SK-N-SH (cell line): Measurements from ENCODE around the gene TSSC4. TPM values are rescaled to one million over a fixed set of nuclear protein-coding genes. Genes with fewer than 3 reads are reported as not detected.

Source experiments
- CTCF ChIA-PET: fragments of 300-600, 350-600 bp; formaldehyde crosslinking; extraction: SDS; loops from one replicate; lab custom pipeline; 2021; lab: Yijun Ruan, JAX
- POLR2A ChIA-PET: fragments of 350-600 bp; sonication (Branson Sonifier 250); formaldehyde crosslinking; extraction: SDS; loops from one replicate; lab custom pipeline; 2020; ENCODE audit warnings: antibody characterized with exemption, inconsistent platforms; lab: Yijun Ruan, JAX
- DNase-seq: peaks from one replicate; pipeline ENCODE4 v3.0.0; 2012
- H2AFZ ChIP-seq: fragments of 200-600 bp; sonication (generic); 2 replicates; pipeline ENCODE4 v1.8.1; 2016; ENCODE audit warnings: antibody characterized with exemption, mild to moderate bottlenecking, low read depth
- H3F3A ChIP-seq: fragments of 200-600 bp; sonication (generic); replicated peaks from 2 replicates; pipeline ENCODE3; 2016; ENCODE audit warnings: antibody characterized with exemption, mild to moderate bottlenecking; ENCODE audit not compliant: insufficient read depth
- H3K27ac ChIP-seq, 2 experiments: fragments of 200-500 bp in 1 of 2; fragments of 200-600 bp in 1 of 2; sonication (Bioruptor generic) in 1 of 2; sonication (generic), shearing (Covaris generic) in 1 of 2; 2 replicates each; pipeline versions ENCODE4 v1.5.1 to v1.6.1; 2014 to 2016; ENCODE audit warnings: low read depth in 2 of 2, inconsistent platforms in 1 of 2, low read length in 1 of 2, mild to moderate bottlenecking in 1 of 2, mixed read lengths in 1 of 2
- H3K27me3 ChIP-seq: fragments of 200-600 bp; sonication (generic), shearing (Covaris generic); 2 replicates; pipeline ENCODE4 v1.6.1; 2016; ENCODE audit warnings: mixed run types; ENCODE audit not compliant: insufficient read depth
- H3K36me3 ChIP-seq, 2 experiments: fragments of 200-500 bp in 1 of 2; fragments of 200-600 bp in 1 of 2; sonication (Bioruptor generic) in 1 of 2; sonication (generic) in 1 of 2; replicated peaks in 1 of 2; 2 replicates each; pipeline versions ENCODE3 to v1.5.1; 2014 to 2016; ENCODE audit warnings: low read length in 1 of 2, mild to moderate bottlenecking in 1 of 2; ENCODE audit not compliant: insufficient read depth in 2 of 2, control insufficient read depth in 1 of 2
- H3K4me1 ChIP-seq, 2 experiments: fragments of 200-500 bp in 1 of 2; fragments of 200-600 bp in 1 of 2; sonication (Bioruptor generic) in 1 of 2; sonication (generic), shearing (Covaris generic) in 1 of 2; 2 replicates each; pipeline versions ENCODE4 v1.5.1 to v1.6.1; 2014 to 2016; ENCODE audit warnings: low read depth in 1 of 2, low read length in 1 of 2, mixed run types in 1 of 2; ENCODE audit not compliant: insufficient read depth in 2 of 2, control insufficient read depth in 1 of 2
- H3K4me2 ChIP-seq: fragments of 200-600 bp; sonication (generic), shearing (Covaris generic); 2 replicates; pipeline ENCODE4 v1.6.1; 2017; ENCODE audit warnings: mixed run types
- H3K4me3 ChIP-seq, 2 experiments: fragments of 200-500 bp in 1 of 2; fragments of 200-600 bp in 1 of 2; sonication (Bioruptor generic) in 1 of 2; sonication (generic), shearing (Covaris generic) in 1 of 2; 2 replicates each; pipeline versions ENCODE4 v1.5.1 to v1.8.1; 2014 to 2016; ENCODE audit warnings: low read depth in 2 of 2, inconsistent platforms in 1 of 2, low read length in 1 of 2, mild to moderate bottlenecking in 1 of 2, mixed read lengths in 1 of 2, moderate library complexity in 1 of 2
- H3K79me2 ChIP-seq: fragments of 200-600 bp; sonication (generic); 2 replicates; pipeline ENCODE4 v1.8.1; 2017; ENCODE audit warnings: mild to moderate bottlenecking; ENCODE audit not compliant: insufficient read depth
- H3K9ac ChIP-seq: fragments of 200-600 bp; sonication (generic); 2 replicates; pipeline ENCODE4 v1.6.1; 2017; ENCODE audit warnings: mixed run types
- H3K9me2 ChIP-seq: fragments of 200-600 bp; sonication (generic); 2 replicates; pipeline ENCODE4 v1.6.1; 2017; ENCODE audit warnings: mixed run types
- H3K9me3 ChIP-seq: fragments of 200-600 bp; sonication (generic); 2 replicates; pipeline ENCODE4 v1.6.1; 2017; ENCODE audit warnings: mixed run types, mild to moderate bottlenecking, moderate library complexity
- H4K20me1 ChIP-seq: fragments of 200-600 bp; sonication (generic); 2 replicates; pipeline ENCODE4 v1.6.1; 2017; ENCODE audit warnings: mild to moderate bottlenecking, mixed run types; ENCODE audit not compliant: insufficient read depth
- CHD2 ChIP-seq: fragments of 150-350 bp; IDR thresholded peaks from 2 replicates; pipeline ENCODE4 v1.6.1; 2018; ENCODE audit warnings: low read length; ENCODE audit not compliant: partially characterized antibody
- EP300 ChIP-seq, 2 experiments: IDR thresholded peaks; 2 replicates each; pipeline versions ENCODE4 v1.4.0 to v1.6.1; 2012; ENCODE audit warnings: borderline replicate concordance in 1 of 2, low read depth in 1 of 2, low read length in 1 of 2
- EZH2phosphoT487 ChIP-seq: fragments of 200-600 bp; sonication (generic); IDR thresholded peaks from 2 replicates; pipeline ENCODE4 v1.6.1; 2017; ENCODE audit warnings: low read depth, mixed run types, mild to moderate bottlenecking, antibody characterized with exemption, moderate library complexity, borderline replicate concordance
- FOXM1 ChIP-seq: IDR thresholded peaks from 2 replicates; pipeline ENCODE4 v1.4.0; 2012; ENCODE audit warnings: low read depth, mild to moderate bottlenecking
- GABPA ChIP-seq: IDR thresholded peaks from 2 replicates; pipeline ENCODE4 v1.4.0; 2012; ENCODE audit warnings: low read depth, mild to moderate bottlenecking
- JUND ChIP-seq: IDR thresholded peaks from 2 replicates; pipeline ENCODE4 v1.4.0; 2012
- MEF2A ChIP-seq: IDR thresholded peaks from 2 replicates; pipeline ENCODE4 v1.4.0; 2012; ENCODE audit warnings: low read depth, borderline replicate concordance
- RAD21 ChIP-seq: IDR thresholded peaks from 2 replicates; pipeline ENCODE4 v1.6.1; 2012; ENCODE audit warnings: mild to moderate bottlenecking, low read length
- RXRA ChIP-seq: IDR thresholded peaks from 2 replicates; pipeline ENCODE4 v1.4.0; 2012; ENCODE audit warnings: low read depth, mild to moderate bottlenecking, borderline replicate concordance
- YY1 ChIP-seq: IDR thresholded peaks from 2 replicates; pipeline ENCODE4 v1.4.0; 2012; ENCODE audit warnings: low read depth, mild to moderate bottlenecking
- WGBS: methylation state at CpG from one replicate; pipeline ENCODE4 v1.1.6; 2017; ENCODE audit warnings: low lambda C conversion rate; 5-methylcytosine and 5-hydroxymethylcytosine counted together
- polyA plus RNA-seq, 3 experiments: library from polyadenylated mRNA; depleted of rRNA; stranded (reverse); fragments of >200 nt; gene quantifications; 2 replicates each; pipeline ENCODE4 v1.2.3, GENCODE V29; 2012
- TF ChIP-seq, protein P1 (sequence below): IDR thresholded peaks from 2 replicates; pipeline ENCODE4 v1.4.0; 2012; ENCODE audit warnings: low read depth, borderline replicate concordance
- TF ChIP-seq, protein P2 (sequence below): IDR thresholded peaks from 2 replicates; pipeline ENCODE4 v1.6.1; 2012; ENCODE audit warnings: mild to moderate bottlenecking, low read depth, low read length, moderate library complexity

TSSC4 gene
- polyA plus RNA-seq, 1 of the 3 experiments (the other 2 are of a cell fraction) = 45.1 TPM

DNA sequence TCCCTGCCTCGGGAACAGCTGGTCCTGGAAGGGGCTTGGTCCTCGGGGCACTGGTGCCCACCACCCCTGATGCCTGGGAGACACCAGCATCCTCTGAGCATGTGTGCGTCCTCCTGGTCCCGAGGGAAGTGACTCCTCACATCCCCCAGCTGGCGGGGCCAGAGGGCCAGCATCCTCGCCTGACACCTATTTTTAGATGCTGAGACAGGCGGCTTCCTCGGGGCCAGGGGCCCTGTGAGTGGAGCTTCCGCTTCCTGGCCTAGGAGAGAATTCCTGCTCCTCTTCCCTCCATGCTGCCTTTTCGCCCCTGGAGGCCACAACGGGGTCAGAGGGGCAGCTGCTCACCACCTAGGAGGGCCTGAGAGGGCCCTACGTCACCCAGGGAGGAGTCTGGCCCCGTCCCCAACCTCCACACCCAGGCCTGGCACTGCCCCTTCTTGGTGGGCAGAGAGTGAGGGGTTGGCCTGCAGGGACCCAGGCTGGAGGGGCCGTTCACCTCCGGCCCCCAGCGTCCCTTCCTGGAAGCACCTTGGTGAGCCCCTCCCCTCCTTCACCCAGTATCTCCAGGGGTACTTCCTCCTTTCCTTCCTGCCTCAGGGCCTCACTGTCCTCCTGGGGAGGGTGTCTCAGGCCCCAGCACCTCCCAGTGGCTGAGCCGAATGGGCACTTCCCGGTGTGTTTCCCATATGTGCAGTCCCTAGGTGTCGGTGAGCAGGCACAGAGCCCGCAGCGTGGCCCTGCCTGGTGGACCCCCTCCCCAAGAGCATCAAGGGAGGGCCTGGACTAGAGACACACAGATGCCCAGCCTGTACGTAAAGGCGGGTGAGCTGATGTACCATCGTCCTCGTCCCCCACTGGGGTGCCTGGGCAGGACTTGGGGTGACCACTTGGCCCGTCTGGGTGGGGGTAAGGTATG lies 17.4 kb upstream of the TSSC4 start:
- ChIA-PET CTCF (interaction anchor here (0.8 to 3.9 kb wide), 4 partner anchors 17 to 186 kb away, joined by 3 to 18 read pairs (median 7); partner anchors contain the start of gene TSSC4), POLR2A (interaction anchor here (1.0 to 1.2 kb wide), 2 partner anchors 17 to 148 kb away, joined by 3 read pairs; partner anchors contain the start of gene TSSC4)
- peaks cover 96% of the 10 kb centered on the region for H4K20me1 ChIP-seq
- no peaks in the 10 kb centered on the region for H3K27me3 ChIP-seq
- H3K4me1 ChIP-seq = peaks cover 9 to 35% of the 10 kb centered on the region in 2 experiments; a peak in 2 of 4 replicates
- no peak overlapping the region for H3K4me2 ChIP-seq
- 96% methylated on average over 3 of the region's 26 CpGs for WGBS
- DNase-seq = no peak
- no peak overlapping the region for H2AFZ ChIP-seq
- peaks cover 0 to 15% of the 10 kb centered on the region in 2 experiments for H3K36me3 ChIP-seq
- no peak overlapping the region for H3K4me3 ChIP-seq
- H3F3A ChIP-seq = no peaks in the 10 kb centered on the region
- no peaks in the 10 kb centered on the region for H3K9me3 ChIP-seq
- no peak for TF ChIP-seq EP300 (IDR thresholded peaks at IDR 0.05; ENCODE audit: borderline replicate concordance in 1 of 2, low read depth in 1 of 2, low read length in 1 of 2)
- TF ChIP-seq, protein P1, sequence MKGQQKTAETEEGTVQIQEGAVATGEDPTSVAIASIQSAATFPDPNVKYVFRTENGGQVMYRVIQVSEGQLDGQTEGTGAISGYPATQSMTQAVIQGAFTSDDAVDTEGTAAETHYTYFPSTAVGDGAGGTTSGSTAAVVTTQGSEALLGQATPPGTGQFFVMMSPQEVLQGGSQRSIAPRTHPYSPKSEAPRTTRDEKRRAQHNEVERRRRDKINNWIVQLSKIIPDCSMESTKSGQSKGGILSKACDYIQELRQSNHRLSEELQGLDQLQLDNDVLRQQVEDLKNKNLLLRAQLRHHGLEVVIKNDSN = no peak
- TF ChIP-seq MEF2A = no peak
- TF ChIP-seq YY1 = no peak
- TF ChIP-seq JUND = no peak
- TF ChIP-seq FOXM1 = no peak
- TF ChIP-seq, protein P2, sequence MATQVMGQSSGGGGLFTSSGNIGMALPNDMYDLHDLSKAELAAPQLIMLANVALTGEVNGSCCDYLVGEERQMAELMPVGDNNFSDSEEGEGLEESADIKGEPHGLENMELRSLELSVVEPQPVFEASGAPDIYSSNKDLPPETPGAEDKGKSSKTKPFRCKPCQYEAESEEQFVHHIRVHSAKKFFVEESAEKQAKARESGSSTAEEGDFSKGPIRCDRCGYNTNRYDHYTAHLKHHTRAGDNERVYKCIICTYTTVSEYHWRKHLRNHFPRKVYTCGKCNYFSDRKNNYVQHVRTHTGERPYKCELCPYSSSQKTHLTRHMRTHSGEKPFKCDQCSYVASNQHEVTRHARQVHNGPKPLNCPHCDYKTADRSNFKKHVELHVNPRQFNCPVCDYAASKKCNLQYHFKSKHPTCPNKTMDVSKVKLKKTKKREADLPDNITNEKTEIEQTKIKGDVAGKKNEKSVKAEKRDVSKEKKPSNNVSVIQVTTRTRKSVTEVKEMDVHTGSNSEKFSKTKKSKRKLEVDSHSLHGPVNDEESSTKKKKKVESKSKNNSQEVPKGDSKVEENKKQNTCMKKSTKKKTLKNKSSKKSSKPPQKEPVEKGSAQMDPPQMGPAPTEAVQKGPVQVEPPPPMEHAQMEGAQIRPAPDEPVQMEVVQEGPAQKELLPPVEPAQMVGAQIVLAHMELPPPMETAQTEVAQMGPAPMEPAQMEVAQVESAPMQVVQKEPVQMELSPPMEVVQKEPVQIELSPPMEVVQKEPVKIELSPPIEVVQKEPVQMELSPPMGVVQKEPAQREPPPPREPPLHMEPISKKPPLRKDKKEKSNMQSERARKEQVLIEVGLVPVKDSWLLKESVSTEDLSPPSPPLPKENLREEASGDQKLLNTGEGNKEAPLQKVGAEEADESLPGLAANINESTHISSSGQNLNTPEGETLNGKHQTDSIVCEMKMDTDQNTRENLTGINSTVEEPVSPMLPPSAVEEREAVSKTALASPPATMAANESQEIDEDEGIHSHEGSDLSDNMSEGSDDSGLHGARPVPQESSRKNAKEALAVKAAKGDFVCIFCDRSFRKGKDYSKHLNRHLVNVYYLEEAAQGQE = no peak
- no peak for TF ChIP-seq GABPA
- TF ChIP-seq RXRA = no peak
- no peak for TF ChIP-seq CHD2
- TF ChIP-seq RAD21 = no peak
- no peak for TF ChIP-seq EZH2phosphoT487
- H3K9ac ChIP-seq = no peak overlapping the region
- H3K79me2 ChIP-seq = peaks cover 95% of the 10 kb centered on the region
- no peak overlapping the region; a peak in 2 of 4 replicates for H3K27ac ChIP-seq
- no peaks in the 10 kb centered on the region for H3K9me2 ChIP-seq
